Measurements from ENCODE around the gene MYPN.

The MYPN gene

GRCh38 chr10:68092512-68092911 lies 16.8 kb upstream of the MYPN start:
- no peak overlapping the region for H3K4me3 ChIP-seq (ENCODE audit: low read depth, low read length)
- peaks cover 12% of the 10 kb centered on the region for H3K4me1 ChIP-seq (ENCODE audit: control insufficient read depth, insufficient read depth, low read length)
- no peak overlapping the region for H3K9ac ChIP-seq (ENCODE audit: low read length)
- no peak overlapping the region for H3K27ac ChIP-seq (ENCODE audit: low read depth, low read length)
- H3K36me3 ChIP-seq (ENCODE audit: control insufficient read depth, insufficient read depth, low read length) = no peaks in the 10 kb centered on the region
- no peaks in the 10 kb centered on the region for H3K27me3 ChIP-seq (ENCODE audit: control insufficient read depth, insufficient read depth, low read length)
- H3K9me3 ChIP-seq (ENCODE audit: control insufficient read depth, insufficient read depth, low read depth, low read length) = no peaks in the 10 kb centered on the region

DNA sequence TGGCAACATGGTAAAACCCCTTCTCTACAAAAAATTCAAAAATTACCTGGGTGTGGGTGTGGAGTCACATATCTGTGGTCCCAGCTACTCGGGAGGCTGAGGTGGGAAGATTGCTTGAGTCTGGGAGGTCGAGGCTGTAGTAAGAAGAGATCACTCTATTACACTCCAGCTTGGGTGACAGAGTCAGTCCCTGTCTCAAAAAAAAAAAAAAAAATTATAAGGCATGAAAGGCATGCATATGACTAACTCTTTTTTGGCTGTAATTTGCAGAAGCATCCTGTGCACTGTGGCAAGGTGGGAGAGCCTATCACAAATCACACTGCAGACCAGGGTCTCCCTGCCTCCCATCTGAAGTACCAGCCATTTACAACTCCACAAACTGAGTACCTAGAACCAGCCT lies 14.1 kb upstream of the MYPN start:
- no peak overlapping the region for H3K27ac ChIP-seq (ENCODE audit: low read depth, low read length)
- no peaks in the 10 kb centered on the region for H3K9me3 ChIP-seq (ENCODE audit: control insufficient read depth, insufficient read depth, low read depth, low read length)
- H3K27me3 ChIP-seq (ENCODE audit: control insufficient read depth, insufficient read depth, low read length) = no peaks in the 10 kb centered on the region
- H3K36me3 ChIP-seq (ENCODE audit: control insufficient read depth, insufficient read depth, low read length) = no peaks in the 10 kb centered on the region
- peaks cover 11% of the 10 kb centered on the region for H3K4me1 ChIP-seq (ENCODE audit: control insufficient read depth, insufficient read depth, low read length)
- H3K4me3 ChIP-seq (ENCODE audit: low read depth, low read length) = no peak overlapping the region
- no peak overlapping the region for H3K9ac ChIP-seq (ENCODE audit: low read length)

DNA sequence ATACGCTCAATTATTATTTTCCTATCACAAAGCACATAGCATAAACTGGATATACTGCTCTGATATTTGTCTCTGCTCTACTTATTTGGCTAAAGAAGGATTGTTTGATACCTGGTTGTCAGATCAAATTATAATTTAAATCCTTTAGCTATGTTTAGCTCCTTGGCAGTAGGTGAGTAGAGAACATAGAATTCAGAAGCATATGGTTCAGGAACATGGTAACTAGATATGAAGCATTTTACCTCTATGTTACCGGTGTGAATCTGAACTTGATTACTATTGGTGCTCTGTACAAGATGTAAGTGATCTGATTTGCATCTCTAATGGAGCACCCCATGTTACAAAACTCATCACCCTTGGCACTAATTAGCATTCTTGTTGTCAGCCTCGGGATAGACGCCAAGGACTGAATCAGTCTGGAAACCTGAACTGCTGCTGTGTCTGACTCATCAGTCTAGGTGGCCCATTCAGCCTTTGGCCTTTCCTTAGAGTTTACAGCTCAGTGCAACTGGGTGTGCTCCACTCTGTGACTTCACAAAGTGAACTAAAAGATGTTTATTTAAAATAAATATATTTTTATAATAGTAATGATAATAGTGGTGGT lies 12.3 kb upstream of the MYPN start:
- Histone ChIP-seq H3K4me3 (ENCODE audit: low read depth, low read length) (no peak overlapping the region), H3K27ac (ENCODE audit: low read depth, low read length) (no peak overlapping the region), H3K27me3 (ENCODE audit: control insufficient read depth, insufficient read depth, low read length) (no peaks in the 10 kb centered on the region), H3K36me3 (ENCODE audit: control insufficient read depth, insufficient read depth, low read length) (no peaks in the 10 kb centered on the region), H3K9ac (ENCODE audit: low read length) (no peak overlapping the region), H3K9me3 (ENCODE audit: control insufficient read depth, insufficient read depth, low read depth, low read length) (no peaks in the 10 kb centered on the region), H3K4me1 (ENCODE audit: control insufficient read depth, insufficient read depth, low read length) (peaks cover 11% of the 10 kb centered on the region)

DNA sequence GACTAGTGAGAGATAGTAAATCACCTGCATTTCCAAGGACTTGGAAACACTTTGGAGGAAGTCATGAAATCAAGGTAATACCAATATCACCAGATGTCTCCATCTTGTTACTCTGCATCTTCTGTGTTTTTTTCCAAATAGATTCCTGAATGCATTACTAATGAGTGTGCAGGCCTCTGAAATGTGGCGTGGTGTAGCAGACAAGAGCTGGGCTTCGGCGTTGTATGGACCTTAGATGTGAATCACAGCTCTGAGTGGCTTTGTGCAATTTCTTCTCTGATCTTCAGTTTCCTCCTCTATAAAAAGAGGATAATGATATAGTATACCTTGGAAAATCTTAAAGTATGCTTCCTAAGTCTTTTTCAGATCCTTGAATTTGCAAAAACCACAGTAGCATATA lies 9.6 kb upstream of the MYPN start:
- peaks cover 11% of the 10 kb centered on the region for H3K4me1 ChIP-seq (ENCODE audit: control insufficient read depth, insufficient read depth, low read length)
- H3K9ac ChIP-seq (ENCODE audit: low read length) = no peak overlapping the region
- H3K9me3 ChIP-seq (ENCODE audit: control insufficient read depth, insufficient read depth, low read depth, low read length) = no peaks in the 10 kb centered on the region
- H3K36me3 ChIP-seq (ENCODE audit: control insufficient read depth, insufficient read depth, low read length) = no peaks in the 10 kb centered on the region
- no peak overlapping the region for H3K4me3 ChIP-seq (ENCODE audit: low read depth, low read length)
- no peaks in the 10 kb centered on the region for H3K27me3 ChIP-seq (ENCODE audit: control insufficient read depth, insufficient read depth, low read length)
- H3K27ac ChIP-seq (ENCODE audit: low read depth, low read length) = no peak overlapping the region

DNA sequence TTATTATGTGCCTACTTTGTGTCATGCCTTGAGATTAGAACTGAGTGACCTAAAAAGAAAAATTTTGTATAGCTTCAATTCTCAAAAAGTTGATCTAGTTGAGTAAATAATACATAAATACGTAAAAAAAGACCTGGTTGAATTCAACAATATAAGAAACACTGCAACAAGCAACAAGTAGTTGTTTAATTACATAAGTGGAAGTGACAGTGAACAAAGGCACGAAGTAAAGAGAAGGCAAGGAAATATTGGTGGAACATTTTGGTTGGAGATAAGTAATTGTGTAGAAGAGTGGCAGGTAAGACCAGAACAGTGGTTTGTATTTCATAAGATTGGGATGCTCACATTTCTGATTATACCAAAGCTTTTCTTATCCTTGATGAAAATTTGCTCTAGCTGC lies 8.2 kb upstream of the MYPN start:
- Histone ChIP-seq H3K9ac (ENCODE audit: low read length) (no peak overlapping the region), H3K36me3 (ENCODE audit: control insufficient read depth, insufficient read depth, low read length) (no peaks in the 10 kb centered on the region), H3K4me1 (ENCODE audit: control insufficient read depth, insufficient read depth, low read length) (peaks cover 11% of the 10 kb centered on the region), H3K4me3 (ENCODE audit: low read depth, low read length) (no peak overlapping the region), H3K27ac (ENCODE audit: low read depth, low read length) (no peak overlapping the region), H3K9me3 (ENCODE audit: control insufficient read depth, insufficient read depth, low read depth, low read length) (no peaks in the 10 kb centered on the region), H3K27me3 (ENCODE audit: control insufficient read depth, insufficient read depth, low read length) (no peaks in the 10 kb centered on the region)

GRCh38 chr10:68103261-68103878 lies 5.9 kb upstream of the MYPN start:
- H3K27ac ChIP-seq (ENCODE audit: low read depth, low read length) = no peak overlapping the region
- no peaks in the 10 kb centered on the region for H3K36me3 ChIP-seq (ENCODE audit: control insufficient read depth, insufficient read depth, low read length)
- no peak overlapping the region for H3K9ac ChIP-seq (ENCODE audit: low read length)
- H3K9me3 ChIP-seq (ENCODE audit: control insufficient read depth, insufficient read depth, low read depth, low read length) = no peaks in the 10 kb centered on the region
- no peaks in the 10 kb centered on the region for H3K27me3 ChIP-seq (ENCODE audit: control insufficient read depth, insufficient read depth, low read length)
- H3K4me3 ChIP-seq (ENCODE audit: low read depth, low read length) = no peak overlapping the region
- no peaks in the 10 kb centered on the region for H3K4me1 ChIP-seq (ENCODE audit: control insufficient read depth, insufficient read depth, low read length)

DNA sequence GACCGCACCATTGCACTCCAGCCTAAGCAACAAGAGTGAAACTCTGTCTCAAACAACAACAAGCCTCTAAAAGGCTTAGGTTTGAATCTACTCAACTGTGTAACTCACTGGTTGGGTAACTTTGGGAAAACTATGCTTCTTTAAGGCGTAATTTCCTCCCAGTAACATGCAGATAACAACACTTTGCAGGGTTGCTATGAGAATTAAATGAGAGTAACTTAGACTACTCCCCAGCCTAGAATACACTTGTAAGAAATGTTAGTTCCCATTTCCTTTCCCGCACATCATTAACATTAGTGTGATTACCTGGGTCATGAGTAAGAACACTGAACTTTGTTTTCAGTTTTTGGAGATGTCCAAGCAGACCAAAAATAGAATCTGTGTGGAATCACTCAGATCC lies 5.4 kb upstream of the MYPN start:
- no peaks in the 10 kb centered on the region for H3K9me3 ChIP-seq (ENCODE audit: control insufficient read depth, insufficient read depth, low read depth, low read length)
- H3K27me3 ChIP-seq (ENCODE audit: control insufficient read depth, insufficient read depth, low read length) = no peaks in the 10 kb centered on the region
- H3K4me1 ChIP-seq (ENCODE audit: control insufficient read depth, insufficient read depth, low read length) = no peaks in the 10 kb centered on the region
- no peak overlapping the region for H3K27ac ChIP-seq (ENCODE audit: low read depth, low read length)
- H3K9ac ChIP-seq (ENCODE audit: low read length) = no peak overlapping the region
- H3K4me3 ChIP-seq (ENCODE audit: low read depth, low read length) = no peak overlapping the region
- no peaks in the 10 kb centered on the region for H3K36me3 ChIP-seq (ENCODE audit: control insufficient read depth, insufficient read depth, low read length)

DNA sequence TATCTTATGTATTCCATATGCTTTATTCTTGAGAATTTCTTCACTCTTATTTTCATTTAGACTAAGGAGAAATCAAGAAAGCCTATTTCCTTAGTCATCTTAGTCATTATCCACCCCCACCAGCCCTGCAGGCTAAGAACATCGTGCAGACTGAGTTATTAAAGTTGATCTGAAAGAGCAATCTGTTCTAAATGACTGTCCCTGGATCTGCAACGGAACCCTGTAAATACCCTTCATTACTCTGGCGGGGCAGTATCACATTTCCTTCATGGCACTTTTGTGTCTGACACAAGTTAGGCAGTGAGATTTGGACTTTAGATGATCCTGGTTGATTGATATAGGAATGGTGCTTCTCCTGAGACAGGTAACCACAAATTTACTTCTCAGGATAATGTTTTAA lies 3.5 kb upstream of the MYPN start:
- H3K27me3 ChIP-seq (ENCODE audit: control insufficient read depth, insufficient read depth, low read length) = no peaks in the 10 kb centered on the region
- H3K9me3 ChIP-seq (ENCODE audit: control insufficient read depth, insufficient read depth, low read depth, low read length) = no peaks in the 10 kb centered on the region
- no peak overlapping the region for H3K27ac ChIP-seq (ENCODE audit: low read depth, low read length)
- H3K4me3 ChIP-seq (ENCODE audit: low read depth, low read length) = no peak overlapping the region
- H3K36me3 ChIP-seq (ENCODE audit: control insufficient read depth, insufficient read depth, low read length) = no peaks in the 10 kb centered on the region
- no peaks in the 10 kb centered on the region for H3K4me1 ChIP-seq (ENCODE audit: control insufficient read depth, insufficient read depth, low read length)
- H3K9ac ChIP-seq (ENCODE audit: low read length) = no peak overlapping the region

GRCh38 chr10:68106656-68107055 lies 2.6 kb upstream of the MYPN start:
- Histone ChIP-seq H3K4me1 (ENCODE audit: control insufficient read depth, insufficient read depth, low read length) (no peaks in the 10 kb centered on the region), H3K27ac (ENCODE audit: low read depth, low read length) (no peak overlapping the region), H3K27me3 (ENCODE audit: control insufficient read depth, insufficient read depth, low read length) (no peaks in the 10 kb centered on the region), H3K9ac (ENCODE audit: low read length) (no peak overlapping the region), H3K36me3 (ENCODE audit: control insufficient read depth, insufficient read depth, low read length) (no peaks in the 10 kb centered on the region), H3K4me3 (ENCODE audit: low read depth, low read length) (no peak overlapping the region), H3K9me3 (ENCODE audit: control insufficient read depth, insufficient read depth, low read depth, low read length) (no peaks in the 10 kb centered on the region)

- no peak overlapping the region for H3K9ac ChIP-seq (ENCODE audit: low read length)
- no peaks in the 10 kb centered on the region for H3K4me1 ChIP-seq (ENCODE audit: control insufficient read depth, insufficient read depth, low read length)
- H3K27me3 ChIP-seq (ENCODE audit: control insufficient read depth, insufficient read depth, low read length) = no peaks in the 10 kb centered on the region
- no peaks in the 10 kb centered on the region for H3K36me3 ChIP-seq (ENCODE audit: control insufficient read depth, insufficient read depth, low read length)
- H3K9me3 ChIP-seq (ENCODE audit: control insufficient read depth, insufficient read depth, low read depth, low read length) = no peaks in the 10 kb centered on the region
- no peak overlapping the region for H3K27ac ChIP-seq (ENCODE audit: low read depth, low read length)
- H3K4me3 ChIP-seq (ENCODE audit: low read depth, low read length) = no peak overlapping the region
Observed at GRCh38 chr10:68107651-68108050, 1.6 kb upstream of the MYPN start.

DNA sequence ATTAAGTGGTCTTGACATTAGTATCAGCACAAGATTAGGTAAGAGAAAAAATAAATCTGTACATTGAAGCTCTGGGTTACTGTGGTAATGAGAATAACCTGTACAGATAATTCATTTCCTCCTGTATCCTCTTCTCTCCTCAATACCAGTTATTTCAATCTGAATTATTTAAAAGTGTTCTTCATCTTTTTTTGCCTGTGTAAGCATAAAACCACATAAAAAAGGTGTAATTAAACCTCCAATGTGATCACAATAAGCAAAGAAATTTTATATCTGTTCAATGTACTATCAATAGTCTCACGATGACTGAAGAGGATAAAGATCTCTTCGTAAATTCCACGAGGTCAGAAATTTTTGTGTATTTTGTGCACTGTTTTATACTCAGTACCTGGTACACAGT lies 1.2 kb upstream of the MYPN start:
- Histone ChIP-seq H3K9me3 (ENCODE audit: control insufficient read depth, insufficient read depth, low read depth, low read length) (no peaks in the 10 kb centered on the region), H3K27me3 (ENCODE audit: control insufficient read depth, insufficient read depth, low read length) (no peaks in the 10 kb centered on the region), H3K27ac (ENCODE audit: low read depth, low read length) (no peak overlapping the region), H3K4me3 (ENCODE audit: low read depth, low read length) (no peak overlapping the region), H3K4me1 (ENCODE audit: control insufficient read depth, insufficient read depth, low read length) (no peaks in the 10 kb centered on the region), H3K36me3 (ENCODE audit: control insufficient read depth, insufficient read depth, low read length) (no peaks in the 10 kb centered on the region), H3K9ac (ENCODE audit: low read length) (no peak overlapping the region)

Data from HUES6 (cell line).